Posterior vena cava (tissue), 2 donors: ENCODE measurements around the gene GCLC. TPM values are rescaled to one million over a fixed set of nuclear protein-coding genes. Genes with fewer than 3 reads are reported as not detected.
"Not testable (repeated sequence)": the region's sequence is repeated elsewhere in the genome, so short reads cannot be mapped to it uniquely, and the experiment has no call there.

Experiments used
- DNase-seq: peaks from one replicate; pipeline ENCODE4 v3.0.0-alpha.2; 2020; ENCODE audit warnings: low spot score
- intact Hi-C, 2 donors: fragments of 100-400 bp; cut with DNase I; formaldehyde crosslinking; loops; one replicate each; pipeline versions ENCODE4 v1.14.1 to v1.14.2; 2022 to 2023
- total RNA-seq, 2 donors: library from RNA; stranded (reverse); fragmentation: NEBNext Ultra II Directional; extraction: Animal tissue kit (Norgen Biotek cat#: 25700); gene quantifications; one replicate each; pipeline ENCODE4 v1.2.1, GENCODE V29; 2021
- donor health status: DM: yes; HTN: yes; CAD: no.
- donor health status: DM: yes; HTN: yes; CAD: no.

GCLC gene
- total RNA-seq, 2 donors from 2014 or later, result 21.8 to 22.8 TPM

DNA sequence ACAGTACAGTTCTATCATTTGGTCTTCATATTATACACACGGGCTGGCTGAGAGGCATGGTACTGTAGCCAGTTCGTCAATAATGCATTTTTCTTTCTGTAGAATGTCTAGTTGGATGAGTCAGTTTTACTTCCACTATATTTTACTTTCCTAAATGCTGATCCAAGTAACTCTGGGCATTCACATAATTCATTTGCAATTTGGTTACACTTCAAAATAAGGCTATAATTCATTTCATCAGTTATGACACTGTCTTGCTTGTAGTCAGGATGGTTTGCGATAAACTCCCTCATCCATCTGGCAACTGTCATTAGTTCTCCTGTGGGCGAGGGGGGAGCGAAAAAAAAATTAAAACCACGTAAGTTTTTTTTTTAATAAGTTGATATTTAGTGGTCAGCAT is 46.3 kb downstream of the GCLC start:
- DNase-seq, result no peak
- intact Hi-C loops, result loop anchor here in 1 of 2 donors (5.0 to 10.0 kb wide), 2 partner anchors 156 to 229 kb away; no protein-coding TSS in a partner anchor

DNA sequence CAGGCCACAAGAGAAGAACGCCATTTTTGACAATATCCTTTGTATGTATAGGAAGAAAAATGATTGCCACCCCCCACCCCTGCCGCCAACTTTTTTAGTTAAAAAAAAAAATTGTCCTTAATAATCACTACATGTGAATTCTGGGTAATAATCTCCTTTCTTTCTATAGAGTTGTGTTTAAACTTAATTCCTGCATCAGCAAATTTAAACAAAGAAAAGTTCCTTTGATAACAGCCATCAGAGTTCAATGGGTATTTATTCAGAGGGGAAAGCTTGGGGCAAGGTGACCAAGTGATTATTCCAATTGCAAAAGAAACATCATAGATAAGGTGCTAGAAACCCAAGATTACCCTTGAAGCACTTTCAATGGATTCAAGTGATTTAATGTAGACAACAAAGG is 47.0 kb downstream of the GCLC start:
- intact Hi-C loops, result loop anchor here in 1 of 2 donors (5.0 to 10.0 kb wide), 2 partner anchors 157 to 229 kb away; no protein-coding TSS in a partner anchor
- DNase-seq, result no peak

DNA sequence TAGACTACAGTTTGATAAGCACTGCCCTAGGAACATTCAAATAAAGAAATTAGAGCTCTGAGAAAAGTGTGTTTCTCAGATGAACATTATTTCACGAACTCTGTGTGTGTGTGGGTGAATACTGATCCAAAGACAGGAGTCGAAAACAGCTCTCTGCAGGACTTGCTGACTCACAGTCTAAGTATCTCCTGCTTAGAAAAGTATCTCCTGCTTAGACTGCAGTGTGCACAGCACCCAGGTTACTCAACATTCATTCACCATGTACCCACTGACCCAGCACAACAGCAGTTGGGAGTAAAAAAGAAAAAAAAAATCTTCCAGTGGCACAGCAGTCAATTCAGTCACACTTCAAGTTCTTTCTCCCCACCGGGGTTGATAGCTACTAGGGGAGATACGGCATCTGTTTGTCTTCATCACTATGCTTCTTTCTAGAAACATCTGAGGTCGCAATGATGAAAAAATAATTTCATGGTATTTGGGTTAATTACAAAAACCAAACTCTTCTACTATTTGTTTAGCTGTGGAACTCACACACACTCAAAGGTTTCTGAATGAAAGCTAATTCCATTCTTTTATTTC is 48.0 kb downstream of the GCLC start:
- DNase-seq, result no peak

DNA sequence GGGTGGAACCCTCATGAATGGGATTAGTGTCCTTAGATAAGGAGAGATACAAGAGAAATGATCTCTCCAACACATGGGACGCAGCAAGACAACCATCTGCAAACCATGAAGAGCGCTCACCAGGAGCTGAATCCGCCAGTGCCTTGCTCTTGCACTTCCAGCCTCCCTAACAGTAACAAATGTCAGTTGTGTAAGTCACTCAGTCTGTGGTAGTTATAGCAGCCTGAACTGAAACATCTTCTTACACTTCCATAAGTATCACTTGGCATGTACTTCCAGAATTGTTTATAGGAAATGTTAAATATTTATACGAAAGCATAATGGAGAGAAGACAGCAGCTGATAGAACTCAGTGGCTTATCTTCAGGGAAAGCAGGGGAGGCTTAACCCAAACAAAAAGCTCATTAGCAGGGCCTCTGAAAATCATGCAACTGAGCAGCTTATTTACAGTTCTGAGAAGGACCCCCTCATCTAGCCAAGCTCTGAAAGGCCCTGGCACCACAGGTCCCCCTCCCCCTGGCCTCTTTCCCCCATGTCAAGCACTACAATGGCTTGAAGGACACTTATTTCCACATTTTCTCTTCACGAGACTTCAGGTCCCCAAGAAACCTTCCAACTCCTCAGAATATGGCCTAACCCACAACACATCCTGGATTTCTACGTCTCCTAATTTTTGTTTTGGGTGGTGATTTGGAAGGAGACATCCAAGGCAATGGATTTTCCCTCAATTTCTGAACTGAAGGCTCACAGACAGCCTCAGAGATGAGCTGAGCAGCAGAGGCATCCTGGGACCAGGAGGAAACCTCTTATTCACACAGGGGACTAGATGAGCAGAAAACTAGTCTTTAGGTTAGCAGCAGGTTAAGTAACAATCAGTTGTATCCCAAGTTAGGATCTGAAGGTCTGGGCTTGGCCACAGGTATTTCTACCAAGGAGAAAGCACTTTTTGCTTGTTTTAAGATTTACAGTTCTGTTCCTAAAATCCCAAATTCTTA is 49.1 kb downstream of the GCLC start:
- no peak for DNase-seq
- intact Hi-C loops, result loop anchor here in 1 of 2 donors (5.0 to 10.0 kb wide), 2 partner anchors 159 to 231 kb away; no protein-coding TSS in a partner anchor

More for the DNA sequence above, 48.0 kb downstream of the GCLC start:
- intact Hi-C loops, result loop anchor here in 1 of 2 donors (5.0 to 10.0 kb wide), 2 partner anchors 158 to 230 kb away; no protein-coding TSS in a partner anchor

DNA sequence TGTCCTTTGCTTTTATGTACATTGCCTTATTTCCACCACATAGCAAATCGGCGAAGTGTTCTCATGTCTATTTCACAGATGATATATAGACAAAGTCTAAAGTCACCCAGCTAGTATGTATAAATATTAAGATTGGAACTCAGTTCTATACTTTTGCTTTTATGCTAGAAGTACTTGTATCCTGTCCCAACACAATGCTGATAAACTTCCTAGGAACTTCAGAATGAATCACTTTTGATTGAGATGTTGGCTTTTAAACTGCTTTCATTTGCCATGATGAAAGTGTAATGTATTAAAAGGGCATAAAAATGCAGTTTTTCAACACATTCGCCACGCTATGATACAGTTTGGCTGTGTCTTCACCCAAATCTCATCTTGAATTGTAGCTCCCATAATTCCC is 50.8 kb downstream of the GCLC start:
- intact Hi-C loops, result loop anchor here in 1 of 2 donors (10.0 kb wide), 1 partner anchor 161 kb away; no protein-coding TSS in a partner anchor
- DNase-seq, result no peak

DNA sequence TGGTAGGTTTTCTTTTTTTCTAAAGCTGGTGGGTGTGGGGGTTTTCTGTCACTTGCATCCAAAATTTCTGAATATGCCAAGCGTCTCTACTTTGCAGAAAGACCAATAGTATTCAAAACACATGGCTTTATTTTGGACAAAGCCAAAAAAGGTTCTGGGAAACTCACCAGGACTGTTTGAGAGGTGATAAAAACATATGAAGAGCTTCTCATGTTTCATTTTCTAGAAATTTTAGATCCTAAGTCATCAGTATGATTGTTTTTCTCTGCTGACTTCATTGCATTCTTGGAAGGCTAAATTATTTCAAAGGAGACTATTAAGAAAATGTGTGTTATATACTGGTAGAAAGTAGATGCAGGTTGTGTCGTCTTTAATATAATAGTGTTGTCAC is 51.3 kb downstream of the GCLC start:
- DNase-seq, result no peak
- intact Hi-C loops, result loop anchor here in 1 of 2 donors (10.0 kb wide), 1 partner anchor 161 kb away; no protein-coding TSS in a partner anchor

DNA sequence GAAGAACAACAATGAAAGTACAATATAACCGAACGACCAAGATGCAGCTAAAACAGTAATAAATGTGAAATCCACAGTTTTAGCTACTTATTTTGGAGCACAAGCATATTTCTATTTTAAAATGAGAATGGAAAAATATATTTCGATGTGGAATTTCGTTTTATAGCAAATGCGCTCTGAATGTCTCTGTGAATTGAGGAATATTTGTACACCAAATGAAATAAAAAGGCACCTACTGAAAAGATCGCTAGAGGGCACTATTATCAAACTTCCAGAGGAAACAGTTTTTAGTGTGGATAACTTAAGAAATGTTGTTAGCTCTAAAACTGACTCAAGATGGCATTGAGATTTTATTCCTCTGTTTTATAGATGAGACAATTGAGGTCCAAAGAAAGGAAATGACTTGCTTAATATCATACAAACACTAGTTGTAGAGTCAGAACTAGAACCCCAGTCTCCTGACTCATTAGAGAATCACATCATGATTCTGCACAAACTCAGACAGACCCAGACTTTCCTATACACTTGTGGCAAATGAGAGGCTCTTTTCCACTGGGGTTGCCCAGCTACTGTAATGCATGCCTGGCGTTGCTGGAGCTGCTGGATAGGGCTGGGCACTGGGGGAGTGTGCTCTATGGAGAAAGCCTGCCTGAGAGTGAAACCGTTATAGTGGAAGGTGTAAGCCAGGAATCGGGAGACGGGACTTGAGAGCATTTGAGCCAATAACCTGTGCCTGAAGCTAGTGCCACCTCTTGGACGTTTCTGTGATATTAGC is 51.9 kb downstream of the GCLC start:
- no peak for DNase-seq
- intact Hi-C loops, result loop anchor here in 1 of 2 donors (10.0 kb wide), 1 partner anchor 162 kb away; no protein-coding TSS in a partner anchor

DNA sequence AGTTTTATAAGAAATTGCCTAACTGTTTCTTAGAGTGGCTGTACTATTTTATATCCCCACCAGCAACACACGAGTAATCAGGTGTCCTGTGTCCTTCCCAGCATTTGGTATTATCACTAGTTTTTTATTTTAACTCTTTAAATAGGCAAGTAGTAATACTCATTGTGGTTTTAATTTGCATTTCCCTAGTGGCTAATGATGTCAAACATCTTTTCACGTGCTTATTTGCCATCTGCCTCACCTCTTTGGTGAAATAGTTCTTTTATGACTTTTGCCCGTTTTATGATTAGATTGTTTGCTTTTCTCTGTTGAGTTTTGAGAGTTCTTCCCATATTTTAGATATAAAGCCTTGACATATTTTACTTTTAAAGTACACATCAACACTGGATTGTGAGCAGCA is 57.8 kb downstream of the GCLC start:
- no peak for DNase-seq
- intact Hi-C loops, result loop anchor here in 1 of 2 donors (10.0 kb wide), 1 partner anchor 132 kb away; no protein-coding TSS in a partner anchor

DNA sequence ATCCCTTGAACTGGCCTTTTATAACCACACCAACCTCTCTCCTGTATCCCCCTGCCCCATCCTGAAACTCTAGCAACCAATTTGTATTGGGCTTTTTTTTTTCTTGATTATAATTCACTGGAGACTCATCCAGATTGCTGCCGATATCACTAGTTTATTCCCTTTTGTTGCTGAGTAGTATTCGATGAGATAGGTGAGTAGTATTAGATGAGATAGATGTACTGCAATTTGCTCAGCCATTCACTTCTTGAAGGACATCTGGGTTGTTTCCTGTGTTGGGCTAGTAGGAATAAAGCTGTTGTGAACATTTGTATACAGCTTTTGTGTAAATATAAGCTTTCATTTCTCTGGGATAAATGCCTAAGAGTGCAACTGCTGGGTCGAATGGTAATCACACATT is 58.2 kb downstream of the GCLC start:
- DNase-seq, result no peak
- intact Hi-C loops, result loop anchor here in 1 of 2 donors (10.0 kb wide), 1 partner anchor 132 kb away; no protein-coding TSS in a partner anchor

DNA sequence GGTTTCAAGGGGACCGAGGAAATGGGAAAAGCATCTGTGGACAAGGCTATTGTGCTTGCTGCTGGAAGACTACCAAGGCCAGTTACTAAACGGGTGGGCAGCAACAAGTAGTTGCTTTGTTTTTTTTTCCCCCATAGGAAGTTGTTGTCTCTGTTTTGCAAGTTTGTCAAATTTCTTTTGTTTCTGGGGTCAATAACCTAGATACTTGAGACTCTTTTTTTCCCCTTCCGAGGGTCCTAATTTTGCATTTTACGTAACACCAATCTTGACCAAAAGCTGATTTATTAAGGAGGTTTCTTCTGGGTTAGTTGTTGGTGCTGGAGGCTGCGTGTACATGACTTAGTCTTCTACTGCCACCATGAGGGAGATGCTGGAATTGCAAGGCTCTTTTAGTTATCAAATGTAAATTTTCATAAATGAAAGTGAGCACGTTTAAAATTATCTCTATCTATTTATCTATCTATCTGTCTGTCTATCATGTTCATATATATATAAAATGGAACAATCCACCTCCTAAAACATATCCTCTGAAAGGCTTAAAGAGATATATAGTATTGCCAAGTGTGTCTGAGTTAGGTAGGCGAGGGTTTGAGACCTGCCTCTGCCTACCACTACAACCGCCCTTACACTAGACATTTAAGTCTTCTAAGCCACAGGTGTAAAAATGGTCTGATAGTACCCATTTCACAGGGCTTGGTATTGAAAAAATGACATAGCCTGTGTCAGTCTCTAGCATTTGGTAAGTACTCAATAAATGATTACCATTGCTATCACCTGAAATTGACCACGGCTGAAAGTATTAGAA is 60.2 kb downstream of the GCLC start:
- no peak for DNase-seq
- intact Hi-C loops, result loop anchor here (5.0 to 10.0 kb wide), 2 partner anchors 130 to 312 kb away; no protein-coding TSS in a partner anchor

DNA sequence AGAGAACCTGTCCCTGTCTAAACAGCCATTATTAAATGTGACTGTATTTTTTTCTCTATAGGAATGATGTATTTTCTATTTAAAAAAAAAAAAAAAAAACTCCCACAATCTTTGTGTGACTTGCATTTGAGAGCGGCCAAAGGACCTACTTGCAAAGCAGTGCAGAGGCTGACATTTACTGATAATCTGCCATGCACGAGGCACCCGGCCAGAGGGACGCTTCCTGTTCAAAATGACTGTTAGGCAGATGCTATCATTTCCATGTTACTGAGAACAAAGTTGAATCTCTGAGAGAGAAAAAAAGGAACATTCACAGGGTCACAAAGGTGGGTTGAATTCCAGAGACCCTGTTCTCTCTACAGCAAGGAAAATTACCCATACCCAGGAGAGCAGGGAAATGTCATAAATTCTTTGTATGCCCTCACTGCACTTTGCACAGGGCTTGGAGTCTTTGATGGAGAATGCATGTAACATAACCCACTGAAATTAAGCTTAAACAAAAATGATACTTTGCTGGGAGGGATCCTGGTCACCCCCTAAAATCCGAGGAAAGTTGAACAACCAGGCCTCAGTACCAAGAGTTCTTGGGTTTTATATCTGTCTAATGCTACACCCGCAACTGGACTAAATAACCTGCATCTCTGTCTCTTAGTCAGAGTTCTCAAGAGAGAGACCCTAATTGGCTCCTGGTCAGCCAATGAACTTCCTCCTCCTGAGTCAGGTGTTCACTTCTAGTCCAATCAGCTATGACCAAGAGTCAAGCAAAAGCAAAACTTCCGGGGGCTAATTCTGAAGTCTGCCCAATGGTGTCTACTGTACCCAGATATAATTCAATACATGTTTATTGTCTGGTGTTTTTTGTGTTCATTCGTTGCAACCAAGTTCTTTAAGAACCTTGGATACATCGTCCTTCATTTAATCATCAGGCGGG is 61.2 kb downstream of the GCLC start:
- DNase-seq, result peak; percentile 88

DNA sequence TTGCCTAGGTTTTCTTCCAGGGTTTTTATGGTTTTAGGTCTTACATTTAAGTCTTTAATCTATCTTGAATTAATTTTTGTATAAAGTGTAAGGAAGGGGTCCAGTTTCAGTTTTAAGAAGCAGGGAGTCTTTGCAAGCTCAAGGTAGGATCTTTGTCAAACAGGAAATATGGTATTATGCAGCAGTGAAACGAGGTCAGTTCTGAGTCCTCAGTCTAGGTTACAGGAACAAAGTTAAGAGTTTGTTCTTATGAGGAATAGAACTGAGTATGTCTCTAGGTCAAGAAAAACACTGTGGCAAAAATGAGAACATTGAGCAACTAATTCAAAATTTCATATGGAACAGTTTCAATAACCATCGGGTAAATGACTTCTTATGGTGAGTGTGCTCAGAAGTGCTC is 63.6 kb downstream of the GCLC start:
- intact Hi-C loops, result loop anchor here (5.0 to 10.0 kb wide), 2 partner anchors 127 to 309 kb away; no protein-coding TSS in a partner anchor

More for the DNA sequence above, 61.2 kb downstream of the GCLC start:
- intact Hi-C loops, result loop anchor here (5.0 to 10.0 kb wide), 2 partner anchors 129 to 311 kb away; no protein-coding TSS in a partner anchor

DNA sequence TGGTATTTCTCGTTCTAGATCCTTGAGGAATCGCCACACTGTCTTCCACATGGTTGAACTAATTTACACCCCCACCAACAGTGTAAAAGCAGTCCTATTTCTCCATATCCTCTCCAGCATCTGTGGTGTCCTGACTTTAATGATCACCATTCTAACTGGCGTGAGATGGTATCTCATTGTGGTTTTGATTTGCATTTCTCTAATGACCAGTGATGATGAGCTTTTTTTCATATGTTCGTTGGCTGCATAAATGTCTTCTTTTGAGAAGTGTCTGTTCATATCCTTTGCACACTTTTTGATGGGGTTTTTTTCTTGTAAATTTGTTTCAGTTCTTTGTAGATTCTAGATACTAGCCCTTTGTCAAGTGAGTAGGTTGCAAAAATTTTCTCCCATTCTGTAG is 64.1 kb downstream of the GCLC start:
- DNase-seq, result not testable (repeated sequence)
- intact Hi-C loops, result loop anchor here (5.0 to 10.0 kb wide), 2 partner anchors 126 to 308 kb away; no protein-coding TSS in a partner anchor

More for the DNA sequence above, 63.6 kb downstream of the GCLC start:
- DNase-seq, result no peak

DNA sequence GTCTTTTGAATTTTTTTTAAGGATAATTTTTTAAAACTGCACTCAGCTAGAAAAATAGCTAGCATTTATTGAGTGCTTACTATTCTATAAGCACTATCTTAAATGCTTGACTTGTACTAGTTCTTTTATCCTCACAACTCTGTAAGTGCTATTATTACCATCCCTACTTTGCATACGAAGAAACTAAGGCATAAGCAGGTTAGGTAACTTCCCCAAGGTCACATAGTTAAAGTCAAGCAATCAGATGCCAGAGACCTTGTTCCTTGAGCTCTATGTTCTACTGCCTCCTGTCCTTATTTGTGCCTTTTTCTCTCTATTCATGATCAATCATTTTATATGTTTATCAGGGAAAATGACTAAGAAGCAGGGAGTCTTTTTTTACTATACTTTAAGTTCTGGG is 65.0 kb downstream of the GCLC start:
- intact Hi-C loops, result loop anchor here (5.0 to 10.0 kb wide), 2 partner anchors 125 to 308 kb away; no protein-coding TSS in a partner anchor
- no peak for DNase-seq

DNA sequence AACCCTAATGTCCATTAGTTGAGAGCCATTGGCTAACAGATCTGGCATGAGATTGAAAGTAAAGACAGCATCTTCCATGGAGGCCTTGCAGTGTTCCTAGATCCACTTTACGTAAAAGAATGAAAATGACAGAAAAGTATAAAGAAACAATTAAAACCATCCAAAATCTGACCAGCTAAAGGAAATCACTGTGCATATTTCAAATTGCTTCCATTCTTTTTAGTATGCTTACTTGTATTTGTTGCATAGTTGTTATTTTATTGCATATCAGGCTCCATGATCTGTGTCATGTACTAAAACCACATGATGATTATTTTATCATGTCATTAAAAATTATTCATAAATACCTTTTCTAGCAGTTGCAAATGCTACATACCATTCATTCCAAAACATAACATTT is 67.9 kb downstream of the GCLC start:
- intact Hi-C loops, result no loop called here
- DNase-seq, result no peak

DNA sequence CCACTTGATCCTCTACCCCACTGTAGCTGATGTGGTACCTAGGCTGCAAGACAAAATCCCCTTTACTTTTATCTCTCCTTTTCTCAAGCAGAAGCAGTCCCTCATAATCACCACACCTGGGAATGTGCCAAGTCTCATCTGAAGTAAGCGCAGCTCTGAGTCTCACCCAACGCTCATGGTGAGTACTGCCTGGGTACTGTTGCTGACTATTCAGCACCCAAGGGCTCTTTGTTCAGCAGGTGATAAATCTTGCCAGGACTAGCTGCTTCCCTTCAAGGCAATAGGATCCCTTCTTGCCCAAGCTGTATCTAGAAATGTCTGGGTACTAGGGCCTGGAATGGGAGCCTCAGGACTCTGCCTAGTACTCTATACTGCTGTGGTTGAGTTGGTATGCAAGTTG is 70.9 kb downstream of the GCLC start:
- no peak for DNase-seq
- intact Hi-C loops, result no loop called here

DNA sequence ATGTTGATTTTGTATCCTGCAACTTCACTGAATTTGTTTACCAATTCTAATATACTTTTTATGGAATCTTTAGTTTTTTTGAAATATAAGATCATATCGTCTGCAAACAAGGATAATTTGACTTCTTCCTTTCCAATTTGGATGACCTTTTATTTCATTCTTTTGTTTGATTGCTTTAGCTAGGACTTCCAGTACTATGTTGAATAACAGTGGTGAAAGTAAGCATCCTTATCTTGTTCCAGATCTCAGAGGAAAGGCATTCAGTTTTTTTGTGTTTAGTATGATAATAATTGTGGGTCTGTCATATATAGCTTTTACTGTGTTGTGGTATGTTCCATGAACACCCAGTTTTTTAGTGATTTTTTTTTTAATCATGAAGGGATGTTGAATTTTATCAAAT is 75.7 kb downstream of the GCLC start:
- no peak for DNase-seq
- intact Hi-C loops, result no loop called here
